ENCODE data around the gene PDGFA.

PDGFA gene

DNA sequence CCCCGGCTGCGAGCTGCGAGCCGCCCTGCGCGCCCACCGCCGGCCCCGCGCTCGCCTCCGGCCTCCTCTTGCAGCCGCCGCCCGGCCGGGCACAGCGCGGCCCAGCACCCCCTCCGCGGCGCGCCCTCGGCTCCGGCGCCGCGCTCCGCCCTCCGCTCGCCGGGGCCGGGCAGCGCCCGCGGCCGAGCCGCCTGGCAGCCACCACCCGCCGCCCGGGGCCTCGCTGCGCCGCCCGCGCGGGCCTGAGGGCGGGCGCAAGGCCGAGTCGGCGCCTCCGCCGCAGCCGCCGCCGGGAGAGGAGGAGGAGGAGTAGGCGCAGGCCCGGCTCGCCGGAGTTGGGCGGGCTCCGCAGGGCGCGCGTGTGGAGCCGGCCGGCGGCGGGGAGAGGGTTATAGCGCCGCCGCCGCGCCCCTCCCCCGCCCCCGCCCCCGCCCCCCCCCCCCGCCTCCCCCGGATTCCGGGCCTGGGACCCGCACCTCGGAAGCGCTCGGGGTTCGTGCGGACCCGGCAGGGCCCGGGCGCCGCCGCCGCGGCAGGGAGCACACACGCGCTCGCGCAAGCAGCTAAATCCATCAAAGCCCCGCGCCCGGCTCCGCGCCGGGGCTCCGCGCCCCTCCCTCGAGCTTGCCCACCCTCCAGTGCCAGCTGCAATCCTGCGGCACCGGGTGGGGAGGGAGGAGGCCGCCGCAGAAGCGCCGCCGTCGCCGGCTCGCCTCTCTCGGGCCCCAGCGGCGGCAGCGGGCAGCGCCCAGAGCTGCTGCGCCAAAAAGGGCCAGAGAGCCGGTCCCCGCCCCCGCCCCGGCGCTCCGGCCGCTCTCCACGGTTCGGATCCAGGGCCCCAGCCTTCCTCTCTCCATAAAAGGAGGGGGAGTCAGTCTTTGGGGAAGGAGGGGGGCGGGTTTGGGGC is at the start of gene PDGFA:
Gene PDGFA (minus strand): TSS at position 363 of the 907 bp plus-strand sequence. CDS start 845 bp downstream, outside the sequence.
- DNase-seq (ENCODE audit: low read depth, low spot score), result peak; percentile 75

DNA sequence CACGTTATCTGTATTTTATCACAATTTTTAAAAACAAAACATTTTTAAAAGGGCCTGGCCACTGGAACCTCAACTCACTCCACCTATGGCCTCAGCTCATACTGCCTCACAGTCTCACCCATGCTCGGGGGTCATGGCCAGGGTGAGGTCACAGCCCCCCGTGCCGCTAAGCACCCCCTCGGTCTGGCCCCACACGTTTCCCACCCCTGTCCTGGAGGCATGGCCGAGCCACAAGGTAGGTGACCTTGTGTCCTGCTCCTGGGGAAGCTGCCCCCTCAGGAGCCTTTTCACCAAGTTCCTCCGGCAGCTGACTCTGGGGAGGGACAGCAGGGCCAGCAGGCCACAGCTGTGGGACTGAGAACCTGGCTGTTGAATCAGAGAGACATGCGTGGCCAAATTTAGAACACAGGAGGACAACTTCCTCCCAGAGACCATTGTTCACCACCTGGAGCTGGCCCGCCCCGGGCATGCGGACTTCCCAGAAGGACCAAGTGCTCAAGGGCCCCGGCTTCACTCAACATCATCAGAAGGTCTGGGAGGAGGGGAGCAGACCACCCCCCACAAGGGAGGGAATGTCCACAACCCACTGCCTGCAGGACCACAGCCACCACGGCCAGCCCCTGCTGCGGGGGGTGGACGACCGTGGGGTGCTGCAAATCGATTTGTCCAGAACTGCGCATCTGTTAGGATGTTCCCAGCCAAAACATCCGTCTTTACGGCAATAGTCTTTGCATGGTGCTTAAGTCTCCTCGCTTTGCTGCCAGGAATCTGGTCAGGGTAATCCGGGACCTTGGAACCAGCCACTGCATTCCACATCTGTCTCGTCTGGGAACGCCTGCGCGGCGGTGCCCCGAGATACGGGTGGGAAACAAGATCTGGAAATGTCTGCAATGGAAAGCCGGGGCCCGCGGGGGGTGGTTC is 48.6 kb upstream of the PDGFA start:
- no peak for DNase-seq (ENCODE audit: low read depth, low spot score)

DNA sequence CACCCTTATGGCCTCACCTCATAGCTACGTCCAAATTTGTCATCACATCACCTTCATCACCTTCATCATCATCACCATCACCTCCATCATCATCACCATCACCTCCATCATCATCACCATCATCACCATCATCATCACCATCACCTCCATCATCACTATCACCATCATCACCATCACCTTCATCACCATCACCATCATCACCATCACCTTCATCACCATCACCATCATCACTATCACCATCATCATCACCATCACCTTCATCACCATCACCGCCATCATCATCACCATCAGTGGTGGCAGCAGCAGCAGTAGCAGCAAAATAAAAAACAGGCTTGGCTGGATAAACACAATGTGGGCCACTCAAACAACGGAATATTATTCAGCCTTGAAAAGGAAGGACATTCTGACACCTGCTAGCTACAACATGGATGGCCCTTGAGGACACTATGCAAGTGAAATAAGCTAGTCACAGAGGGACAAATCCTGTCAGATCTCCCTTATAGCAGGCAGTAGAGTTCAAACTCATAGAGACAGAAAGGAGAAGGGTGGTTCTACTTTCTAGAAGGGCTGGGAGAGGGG is 47.7 kb upstream of the PDGFA start:
- no peak for DNase-seq (ENCODE audit: low read depth, low spot score)

DNA sequence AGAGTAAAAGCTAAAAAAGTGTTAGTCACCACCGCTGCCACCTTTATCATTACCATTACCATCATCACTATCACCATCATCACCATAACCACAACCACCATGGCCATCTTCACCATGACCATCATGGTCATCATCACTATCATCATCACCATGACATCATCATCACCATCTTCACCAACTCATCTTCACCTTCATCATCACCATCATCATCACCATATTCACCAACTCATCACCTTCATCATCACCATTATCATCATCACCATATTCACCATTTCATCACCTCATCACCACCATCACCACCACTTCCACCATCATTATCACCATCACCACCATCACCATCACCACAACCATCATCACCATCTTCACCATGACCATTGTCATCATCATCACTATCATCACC is 46.5 kb upstream of the PDGFA start:
- DNase-seq (ENCODE audit: low read depth, low spot score), result no peak

DNA sequence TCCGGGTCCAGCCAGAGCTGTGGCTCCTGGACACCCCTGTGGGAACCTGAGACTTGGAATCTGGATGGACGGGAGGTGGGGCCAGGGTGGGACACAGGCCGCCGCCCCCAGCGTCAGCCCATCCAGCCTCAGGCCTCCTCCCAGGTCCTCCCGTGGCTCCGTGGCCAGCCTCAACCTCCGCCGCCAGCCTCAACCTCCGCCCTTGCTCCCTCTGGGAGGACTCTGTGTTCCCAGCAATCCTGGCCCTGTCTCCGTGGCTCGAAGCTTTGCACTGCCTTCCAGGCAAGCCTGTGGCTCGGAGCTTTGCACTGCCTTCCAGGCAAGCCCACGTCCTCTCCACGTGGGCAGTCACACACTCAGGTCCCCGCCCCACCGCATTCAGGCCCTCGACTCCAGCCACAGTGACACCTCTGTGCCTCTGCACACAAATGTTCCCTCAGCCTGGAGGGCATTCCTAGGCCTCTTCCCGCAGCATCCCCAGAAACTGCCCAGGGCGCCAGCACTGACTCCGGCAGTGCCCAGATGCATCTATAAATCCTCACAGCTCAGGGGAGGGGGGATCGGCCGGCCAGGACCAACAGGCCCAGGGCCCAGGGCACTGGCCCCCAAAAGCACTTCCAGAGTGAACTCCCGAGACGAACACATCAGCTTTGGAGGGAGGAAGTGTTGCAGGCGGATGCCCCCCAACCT is 44.7 kb upstream of the PDGFA start:
- DNase-seq (ENCODE audit: low read depth, low spot score), result no peak

DNA sequence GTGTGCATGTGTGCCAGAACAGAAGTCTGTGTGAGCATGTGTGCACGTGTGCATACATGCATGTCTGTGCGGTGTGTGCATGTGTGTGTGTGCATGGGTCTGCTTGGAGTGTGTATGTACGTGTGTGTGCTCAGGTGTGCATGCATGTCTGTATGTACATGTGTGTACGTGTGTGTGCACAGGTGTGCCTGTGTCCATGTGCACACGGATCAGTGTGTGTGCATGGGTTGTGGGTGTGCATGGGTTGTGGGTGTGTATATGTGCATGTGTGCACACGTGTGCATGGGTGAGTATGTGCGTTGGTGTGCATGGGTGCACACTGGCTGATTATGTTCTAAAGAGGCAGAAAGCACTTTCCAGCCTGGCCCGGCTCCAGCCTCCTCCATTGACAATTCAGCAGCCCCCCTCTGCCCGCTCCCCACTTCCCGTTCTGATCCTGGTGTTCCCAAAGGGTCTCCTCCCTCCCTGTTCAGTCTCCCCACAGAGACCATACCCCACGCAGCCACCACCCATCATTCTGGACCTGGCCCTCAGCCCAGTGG is 44.1 kb upstream of the PDGFA start:
- no peak for DNase-seq (ENCODE audit: low read depth, low spot score)

DNA sequence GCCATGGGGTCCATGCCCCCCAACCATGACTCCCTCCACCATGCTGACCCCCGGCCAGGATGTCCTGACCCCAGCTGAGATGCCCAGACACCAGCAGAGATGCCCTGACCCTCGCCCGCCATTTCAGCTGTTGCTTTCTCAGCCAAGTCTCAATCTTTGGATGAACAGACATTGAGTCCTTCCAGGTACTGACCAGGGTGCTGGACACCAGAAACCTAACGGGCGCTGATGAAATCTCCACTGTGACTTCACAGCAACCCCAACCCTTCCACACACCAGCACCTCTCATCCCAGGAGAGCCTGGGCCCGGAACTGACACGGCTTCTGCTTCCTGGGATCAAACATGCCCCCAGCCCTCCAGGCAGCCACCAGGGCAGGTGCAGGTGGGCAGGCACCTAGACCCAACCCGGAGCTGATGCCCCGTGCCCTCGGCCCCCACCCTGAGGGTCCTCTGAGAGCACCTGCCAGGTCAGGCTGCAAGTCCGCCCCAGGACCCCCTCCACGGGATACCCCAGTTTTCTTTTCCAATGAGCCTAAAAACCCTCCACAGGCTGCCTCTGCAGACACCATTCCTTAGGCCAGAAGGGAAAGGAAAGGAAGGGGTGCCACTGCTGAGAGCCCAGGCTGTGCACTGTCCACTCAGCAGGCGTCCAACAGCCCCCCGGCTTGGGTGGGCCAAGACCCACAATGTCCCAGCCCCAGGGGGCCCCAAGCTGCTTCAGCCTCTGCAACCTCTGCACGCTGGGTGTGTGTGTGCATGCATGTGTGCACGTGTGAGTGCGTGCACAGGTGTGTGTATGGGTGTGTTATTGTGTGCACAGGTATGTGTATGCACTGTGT is 43.4 kb upstream of the PDGFA start:
- no peak for DNase-seq (ENCODE audit: low read depth, low spot score)

DNA sequence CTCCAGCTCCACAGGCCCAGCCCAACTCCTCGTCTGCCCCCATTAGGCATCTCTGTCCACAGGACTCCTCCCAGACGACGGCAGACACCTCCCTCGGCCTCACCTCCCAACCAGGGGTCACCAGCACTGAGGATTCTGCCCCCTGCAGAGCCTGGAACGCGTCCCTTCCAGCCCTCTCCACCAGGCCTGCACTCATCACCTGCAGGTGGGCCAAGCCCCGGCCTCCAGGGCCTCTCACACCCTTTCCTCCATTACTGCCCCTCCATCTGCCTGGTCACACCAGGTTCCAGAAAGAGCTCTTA is 42.7 kb upstream of the PDGFA start:
- DNase-seq (ENCODE audit: low read depth, low spot score), result peak; percentile 20

DNA sequence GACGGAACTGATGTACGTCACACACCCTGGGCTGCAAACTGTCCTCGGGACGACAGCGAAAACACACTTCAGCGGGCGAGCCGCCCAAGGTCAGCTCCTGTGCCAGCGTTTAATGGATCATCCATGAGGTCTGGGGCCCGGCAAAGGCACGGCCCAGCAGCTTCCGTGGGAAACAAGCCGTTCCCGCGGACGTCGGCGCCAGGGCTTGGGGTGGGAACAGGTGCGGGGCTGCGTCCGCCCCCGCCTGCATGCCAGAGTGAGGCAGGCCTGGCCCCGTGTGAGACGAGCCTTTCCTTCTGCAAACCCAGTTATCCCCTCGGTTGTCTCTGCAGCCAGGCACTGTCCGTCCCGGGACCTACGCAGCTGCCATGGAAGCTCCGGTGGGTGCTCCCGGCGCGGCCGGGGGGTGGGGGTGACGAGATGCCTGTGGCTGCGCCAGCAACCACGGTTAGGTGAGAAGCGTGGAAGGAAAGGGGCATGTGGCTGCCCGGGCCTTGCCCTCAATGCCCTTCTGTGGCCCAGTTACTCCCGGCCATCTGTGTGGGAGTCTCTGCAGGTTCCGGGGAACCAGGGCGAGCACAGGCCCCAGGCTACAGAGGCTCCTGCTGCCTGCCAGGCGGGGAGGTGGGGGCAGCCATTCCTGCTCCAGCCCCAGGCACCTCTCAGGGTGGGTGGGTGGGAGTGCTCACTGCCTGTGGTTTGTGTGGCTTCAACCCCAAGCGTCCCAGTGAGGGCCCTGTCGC is 42.2 kb upstream of the PDGFA start:
- no peak for DNase-seq (ENCODE audit: low read depth, low spot score)

DNA sequence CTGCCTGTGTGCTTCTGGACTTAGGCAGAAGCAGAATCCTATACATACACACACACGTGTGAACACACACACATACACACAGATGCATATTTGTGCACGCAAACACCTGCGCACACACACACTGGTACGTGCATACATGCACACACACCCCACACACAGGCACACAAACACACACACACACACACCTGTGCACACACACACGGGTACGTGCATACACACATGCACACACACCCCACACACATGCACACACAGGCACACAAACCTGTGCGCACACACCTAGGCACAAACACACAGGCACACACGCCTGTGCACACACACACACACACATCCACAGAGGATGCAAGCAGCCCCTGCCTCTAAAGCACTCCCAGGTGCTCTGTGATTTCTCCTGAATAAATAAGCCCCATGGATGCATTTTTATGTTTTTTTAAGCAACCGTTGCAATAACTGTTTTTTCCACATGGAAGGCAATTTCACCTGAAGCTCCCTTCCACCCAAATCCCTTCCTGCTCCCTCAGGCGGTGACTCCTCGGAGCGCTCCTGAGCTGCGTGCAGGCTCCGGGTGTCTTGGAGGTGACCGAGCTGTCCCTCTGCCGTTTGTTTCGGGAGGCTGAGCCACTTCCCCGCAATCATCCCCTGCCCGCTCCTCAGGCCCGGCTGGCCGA is 41.5 kb upstream of the PDGFA start:
- DNase-seq (ENCODE audit: low read depth, low spot score), result no peak

DNA sequence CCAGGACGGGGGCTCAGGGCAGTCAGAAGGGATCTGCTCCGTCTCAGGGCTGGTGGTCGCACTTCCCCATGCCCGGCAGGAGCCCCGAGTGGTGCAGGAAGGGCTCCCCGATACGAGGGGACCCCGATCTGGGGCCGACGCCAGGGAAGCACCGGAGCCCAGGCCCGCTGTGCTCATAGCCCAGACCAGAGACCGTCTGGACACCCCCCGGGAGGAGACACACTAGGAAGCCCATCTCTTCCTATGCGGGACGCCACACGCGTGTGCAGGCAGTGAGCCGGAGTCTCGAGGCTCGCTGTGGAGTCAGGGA is 39.7 kb upstream of the PDGFA start:
- DNase-seq (ENCODE audit: low read depth, low spot score), result no peak

DNA sequence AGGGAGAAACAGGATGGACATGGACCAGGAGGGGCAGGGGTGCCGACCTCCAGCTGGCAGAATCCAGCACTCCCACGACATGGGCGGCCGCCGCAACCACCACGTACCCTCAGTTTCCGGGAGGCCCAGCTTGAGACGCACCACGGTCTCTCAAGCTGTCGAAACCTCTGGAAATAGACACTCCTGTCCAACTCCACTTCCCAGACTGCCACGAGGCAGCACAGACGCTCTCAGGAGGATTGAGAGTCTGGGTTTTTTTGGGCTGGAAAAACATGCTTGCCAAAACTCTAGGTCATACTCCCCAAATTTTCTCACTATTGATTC is 37.9 kb upstream of the PDGFA start:
- DNase-seq (ENCODE audit: low read depth, low spot score), result no peak

DNA sequence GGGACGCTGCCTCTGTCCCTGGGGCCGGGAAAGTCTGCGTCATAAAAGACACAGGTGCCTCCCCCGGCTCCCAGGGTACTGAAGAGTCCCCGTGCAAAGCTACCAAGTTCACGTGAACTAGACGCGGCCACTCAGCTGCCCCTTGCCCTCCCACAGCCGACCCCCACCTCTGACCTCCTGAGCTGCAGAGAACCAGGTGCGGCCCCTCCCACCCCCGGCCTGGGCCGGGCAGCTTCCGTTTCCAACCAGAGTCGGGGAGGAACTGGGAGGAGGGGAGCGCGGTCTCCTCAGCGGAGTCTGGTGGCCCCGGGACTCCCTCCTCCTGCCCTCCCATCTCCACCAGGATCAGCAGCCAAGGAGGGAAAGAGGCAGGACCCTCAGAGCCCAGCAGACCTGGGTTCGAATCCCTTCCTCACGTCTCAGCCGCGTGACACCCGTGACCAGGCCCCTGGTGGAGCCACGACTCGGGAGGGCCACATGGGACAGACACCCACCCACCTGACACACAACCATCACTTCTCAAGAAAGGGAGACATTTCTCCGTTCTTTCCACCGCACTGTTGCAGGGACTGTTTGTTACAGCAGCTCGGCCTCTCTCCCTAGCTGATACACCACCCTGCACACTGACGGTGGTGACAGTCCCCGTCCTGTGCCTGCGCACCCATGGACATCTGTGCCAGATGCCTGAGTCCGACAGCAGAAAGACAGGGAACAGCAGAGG is 37.4 kb upstream of the PDGFA start:
- DNase-seq (ENCODE audit: low read depth, low spot score), result no peak

DNA sequence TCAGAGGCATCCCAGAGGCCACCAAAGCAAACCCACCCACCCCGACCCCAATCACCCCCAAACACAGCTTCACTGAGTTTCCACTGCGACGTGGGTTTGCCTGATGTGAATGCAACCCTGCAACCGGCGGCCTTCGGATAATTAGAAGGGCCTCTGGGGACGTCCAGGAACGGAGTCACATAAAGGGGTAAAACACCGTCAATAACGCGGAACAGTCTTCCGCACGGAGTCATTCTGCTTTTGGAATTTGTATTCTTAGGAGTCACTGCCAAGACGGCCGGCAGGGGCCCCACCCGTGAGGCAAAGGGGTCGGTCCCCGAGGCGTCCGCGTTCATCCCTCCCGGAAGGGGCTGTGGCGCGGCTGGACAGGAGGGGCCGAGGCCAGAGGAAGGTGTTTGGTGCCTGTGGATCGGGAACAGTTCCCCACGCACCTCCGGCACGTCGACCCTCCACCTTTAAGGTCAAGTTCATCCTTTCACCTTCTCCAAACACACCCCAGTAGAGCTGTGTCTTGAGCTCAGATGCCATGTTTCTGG is 36.7 kb upstream of the PDGFA start:
- no peak for DNase-seq (ENCODE audit: low read depth, low spot score)

DNA sequence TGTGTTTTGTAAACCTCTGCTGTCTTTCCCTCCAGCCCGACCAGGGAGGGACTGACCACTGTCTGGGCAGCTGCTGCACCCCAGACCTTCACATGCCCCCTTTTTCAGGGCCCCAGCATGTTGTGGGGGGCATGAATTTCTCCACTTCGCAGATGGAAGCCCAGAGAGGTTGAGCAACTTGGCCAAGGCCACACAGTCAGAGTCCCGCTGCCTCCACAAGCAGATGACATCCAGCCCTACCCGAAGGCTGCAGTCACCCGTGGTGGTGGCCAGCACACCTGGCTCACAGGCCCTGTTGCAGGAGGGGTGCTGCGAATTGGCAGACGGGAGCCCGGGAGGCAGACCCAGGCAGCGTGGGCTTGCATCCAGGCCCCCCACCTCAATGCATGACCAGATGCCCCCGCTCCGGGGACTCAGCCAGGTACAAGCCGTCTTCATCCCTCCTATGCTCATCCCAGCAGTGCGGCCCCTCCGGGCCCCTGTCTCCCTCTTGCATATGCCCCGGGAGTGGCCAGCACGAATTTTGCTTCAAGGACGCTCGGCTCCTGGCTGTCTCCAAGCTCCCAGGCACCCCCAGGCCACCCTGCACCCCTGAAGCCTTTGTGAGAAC is 36.0 kb upstream of the PDGFA start:
- no peak for DNase-seq (ENCODE audit: low read depth, low spot score)

DNA sequence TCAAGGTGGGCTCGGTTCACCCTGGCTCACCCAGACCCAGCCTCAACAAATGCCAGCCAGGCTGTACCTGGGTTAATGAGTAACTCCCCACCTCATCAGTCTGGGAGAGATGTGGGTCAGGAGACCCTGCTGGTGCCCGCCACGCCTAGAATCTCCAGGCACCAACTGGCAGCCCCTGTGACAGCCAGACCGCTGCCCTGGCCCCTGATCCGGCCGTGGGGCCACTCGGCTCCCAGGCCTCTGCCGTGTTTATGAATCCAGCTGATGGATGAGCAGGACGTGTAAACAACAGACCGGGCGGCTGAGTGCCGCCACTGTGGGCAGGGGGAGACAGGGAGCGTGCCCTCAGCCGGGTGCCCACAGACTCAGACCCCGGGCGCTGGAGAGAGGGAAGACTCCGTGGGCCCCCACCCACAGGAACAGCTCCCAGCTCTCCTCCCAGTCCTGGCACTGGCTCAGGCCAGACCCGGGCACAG is 34.0 kb upstream of the PDGFA start:
- no peak for DNase-seq (ENCODE audit: low read depth, low spot score)

DNA sequence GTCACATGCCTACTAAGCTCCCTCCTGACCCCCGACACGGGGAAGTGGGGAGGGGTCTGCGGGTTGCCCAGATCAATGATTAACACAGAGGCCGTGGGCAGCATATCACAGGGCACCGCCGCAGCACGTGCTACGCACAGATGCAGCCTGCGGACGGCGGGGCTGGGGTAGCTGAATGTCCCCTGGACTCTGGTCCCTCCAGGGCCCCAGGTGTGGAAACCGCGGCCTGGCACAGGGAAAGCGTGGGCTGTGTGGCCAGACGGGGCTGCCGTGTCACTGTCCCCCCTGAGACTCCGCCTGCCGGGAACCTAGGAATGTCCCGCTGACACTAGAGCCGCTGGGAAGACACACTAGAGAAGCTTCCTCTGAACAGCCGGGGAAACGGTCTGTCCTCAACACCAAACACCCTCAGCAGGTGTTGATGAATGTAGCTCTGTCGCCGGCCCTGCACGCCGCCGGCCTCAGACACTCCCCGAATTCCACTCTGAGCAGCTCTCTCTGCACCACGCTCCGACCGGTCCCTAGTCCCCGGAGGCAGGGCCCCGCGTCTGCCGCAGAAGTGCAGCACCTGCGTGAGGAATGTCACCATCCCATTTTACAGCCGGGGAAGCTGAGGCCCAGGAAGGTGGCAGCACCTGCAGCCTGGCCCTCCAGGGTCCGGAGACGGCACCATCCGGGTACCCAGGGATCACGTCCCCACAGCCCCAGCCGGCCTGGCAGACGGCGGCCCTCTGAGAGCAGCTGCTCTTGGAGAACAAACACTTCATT is 33.4 kb upstream of the PDGFA start:
- peak; percentile 69 for DNase-seq (ENCODE audit: low read depth, low spot score)

Data from ELF-1 (cell line).